HG02870 (cell line): ENCODE results near the gene UBE2E2.

ENCODE experiments used
- ATAC-seq: cut with Tn5 transposase; IDR thresholded peaks from one replicate; pipeline ENCODE4 v1.9.1; 2021; ENCODE audit warnings: mild to moderate bottlenecking, moderate library complexity; ENCODE audit not compliant: unreplicated experiment

Gene UBE2E2

GRCh38 chr3:23272820-23273219 is 69.7 kb downstream of the UBE2E2 start:
- no peak for ATAC-seq

- ATAC-seq, result no peak
Observed at GRCh38 chr3:23275061-23275460, 71.9 kb downstream of the UBE2E2 start.

GRCh38 chr3:23275814-23276213 is 72.7 kb downstream of the UBE2E2 start:
- ATAC-seq, result no peak

- ATAC-seq, result no peak
Observed at GRCh38 chr3:23276913-23277658, 74.0 kb downstream of the UBE2E2 start.

GRCh38 chr3:23277688-23278087 is 74.6 kb downstream of the UBE2E2 start:
- ATAC-seq, result no peak

GRCh38 chr3:23283625-23284024 is 80.5 kb downstream of the UBE2E2 start:
- ATAC-seq, result no peak

GRCh38 chr3:23288286-23288685 is 85.2 kb downstream of the UBE2E2 start:
- ATAC-seq, result no peak

GRCh38 chr3:23288715-23289114 is 85.6 kb downstream of the UBE2E2 start:
- ATAC-seq, result no peak

- ATAC-seq, result no peak
Observed at GRCh38 chr3:23292432-23292831, 89.3 kb downstream of the UBE2E2 start.

- ATAC-seq, result no peak
Observed at GRCh38 chr3:23294770-23295387, 91.8 kb downstream of the UBE2E2 start.

- no peak for ATAC-seq
Observed at GRCh38 chr3:23301819-23302218, 98.7 kb downstream of the UBE2E2 start.

GRCh38 chr3:23302271-23302670 is 99.1 kb downstream of the UBE2E2 start:
- no peak for ATAC-seq

GRCh38 chr3:23303601-23304217 is 100.6 kb downstream of the UBE2E2 start:
- no peak for ATAC-seq

GRCh38 chr3:23304424-23304823 is 101.3 kb downstream of the UBE2E2 start:
- ATAC-seq, result no peak

GRCh38 chr3:23308986-23309625 is 106.0 kb downstream of the UBE2E2 start:
- ATAC-seq, result no peak

GRCh38 chr3:23312866-23313265 is 109.7 kb downstream of the UBE2E2 start:
- ATAC-seq, result no peak

GRCh38 chr3:23314981-23315762 is 112.0 kb downstream of the UBE2E2 start:
- ATAC-seq, result no peak

- no peak for ATAC-seq
Observed at GRCh38 chr3:23316924-23317323, 113.8 kb downstream of the UBE2E2 start.

GRCh38 chr3:23319366-23320312 is 116.5 kb downstream of the UBE2E2 start:
- no peak for ATAC-seq
